ENCODE measurements around the gene HIRIP3. TPM values are rescaled to one million over a fixed set of nuclear protein-coding genes. Genes with fewer than 3 reads are reported as not detected.

HIRIP3 gene
- total and polyA plus RNA-seq, 2 of the 13 experiments (the other 11 are each of a cell fraction or from before 2014, with no cell fraction given): 12.6 to 17.2 TPM

GRCh38 chr16:29973384-29974246, 21.8 kb downstream of the HIRIP3 start, which contains the start of gene TAOK2 (continued):
- TF ChIP-seq HNRNPL (IDR thresholded peaks at IDR 0.05; ENCODE audit: low read depth, low read length) (0 out of 2 replicates have a peak, but pooled peaks have one; percentile 13), ZNF563 (CRISPR knock-in tag; IDR thresholded peaks at IDR 0.05) (peak; percentile 85; the same call in 1 of the 2 replicates), ZNF703 (CRISPR knock-in tag; IDR thresholded peaks at IDR 0.05; ENCODE audit: borderline replicate concordance) (no peak; the same call in 1 of the 2 replicates), ZNF12 (CRISPR knock-in tag; IDR thresholded peaks at IDR 0.05) (no peak; the same call in 1 of the 2 replicates), THAP11 (CRISPR knock-in tag; IDR thresholded peaks at IDR 0.05) (peak; percentile 87), NFAT5 (CRISPR knock-in tag; IDR thresholded peaks at IDR 0.05) (peak; percentile 76), ZNF3 (CRISPR knock-in tag; IDR thresholded peaks at IDR 0.05) (no peak), ZNF713 (CRISPR knock-in tag; IDR thresholded peaks at IDR 0.05) (no peak), CSRNP1 (CRISPR knock-in tag; IDR thresholded peaks at IDR 0.05) (0 out of 2 replicates have a peak, but pooled peaks have one; percentile 87), MEIS2 (CRISPR knock-in tag; IDR thresholded peaks at IDR 0.05) (peak; percentile 82), CC2D1A (CRISPR knock-in tag; IDR thresholded peaks at IDR 0.05) (0 out of 2 replicates have a peak, but pooled peaks have one; percentile 83), ZNF891 (CRISPR knock-in tag; IDR thresholded peaks at IDR 0.05) (peak; percentile 89; the same call in 1 of the 2 replicates), ZNF235 (CRISPR knock-in tag; IDR thresholded peaks at IDR 0.05; ENCODE audit: borderline replicate concordance) (peak; percentile 84; the same call in 1 of the 2 replicates), GABPA (IDR thresholded peaks at IDR 0.05; ENCODE audit: low read depth, low read length) (no peak), GABPA (CRISPR knock-in tag; IDR thresholded peaks at IDR 0.05; ENCODE audit: low read depth) (peak; percentile 81), TFAP4 (IDR thresholded peaks at IDR 0.05; ENCODE audit: borderline replicate concordance, low read depth) (no peak), PAX8 (CRISPR knock-in tag; IDR thresholded peaks at IDR 0.05; ENCODE audit: borderline replicate concordance) (0 out of 2 replicates have a peak, but pooled peaks have one; percentile 71), NCOA5 (CRISPR knock-in tag; IDR thresholded peaks at IDR 0.05) (no peak), SUZ12 (IDR thresholded peaks at IDR 0.05; ENCODE audit: low read depth, low read length) (no peak), SOX13 (IDR thresholded peaks at IDR 0.05) (no peak), SOX13 (CRISPR knock-in tag; conservative IDR thresholded peaks at IDR 0.05 in 1 of 2, IDR thresholded peaks at IDR 0.05 in 1 of 2) (peak in 1 of 2 experiments; percentile 41; a peak in 1 of 4 replicates), SIN3A (IDR thresholded peaks at IDR 0.05; ENCODE audit: borderline replicate concordance, low read depth, low read length) (peak; percentile 89; the same call in 1 of the 2 replicates), ZNF274 (CRISPR knock-in tag; IDR thresholded peaks at IDR 0.05) (peak; percentile 75; the same call in 1 of the 2 replicates)

Data from HepG2 (cell line).